Hematopoietic multipotent progenitor cell (in vitro differentiated cells): ENCODE data around the gene TP53TG5. TPM values are rescaled to one million over a fixed set of nuclear protein-coding genes. Genes with fewer than 3 reads are reported as not detected.

Source experiments
- DNase-seq, 3 donors: peaks; one replicate each; pipeline ENCODE4 v3.0.0-alpha.2; 2011 to 2015; ENCODE audit warnings: low read depth in 2 of 3, low spot score in 2 of 3
- total RNA-seq: library from RNA; depleted of rRNA; stranded (reverse); fragments of >200 nt; gene quantifications from one replicate; pipeline ENCODE4 v1.2.3, GENCODE V29; 2012

The TP53TG5 gene
- total RNA-seq, 1 donor, result not detected

- DNase-seq, result peak in 2 of 3 donors; percentile 10 to 17
Measured at GRCh38 chr20:45406260-45407066, 28.3 kb upstream of the TP53TG5 start.

- DNase-seq, result peak in 1 of 3 donors; percentile 10
Measured at GRCh38 chr20:45405571-45406259, 27.6 kb upstream of the TP53TG5 start.

GRCh38 chr20:45404438-45404837, 26.3 kb upstream of the TP53TG5 start:
- DNase-seq, result no peak

GRCh38 chr20:45402946-45403345, 24.8 kb upstream of the TP53TG5 start:
- DNase-seq, result no peak

GRCh38 chr20:45400346-45401031, 22.4 kb upstream of the TP53TG5 start:
- DNase-seq, result no peak

- DNase-seq, result no peak
Measured at GRCh38 chr20:45399018-45399417, 20.9 kb upstream of the TP53TG5 start.

- no peak for DNase-seq
Measured at GRCh38 chr20:45395114-45395415, 16.9 kb upstream of the TP53TG5 start.

- no peak for DNase-seq
Measured at GRCh38 chr20:45394221-45395113, 16.3 kb upstream of the TP53TG5 start.

- no peak for DNase-seq
Measured at GRCh38 chr20:45392733-45393132, 14.6 kb upstream of the TP53TG5 start.

GRCh38 chr20:45391559-45391958, 13.4 kb upstream of the TP53TG5 start:
- DNase-seq, result no peak

GRCh38 chr20:45390931-45391330, 12.8 kb upstream of the TP53TG5 start:
- DNase-seq, result no peak

GRCh38 chr20:45387274-45387673, 9.1 kb upstream of the TP53TG5 start:
- no peak for DNase-seq

GRCh38 chr20:45377269-45377668, 856 bp downstream of the TP53TG5 start:
- no peak for DNase-seq

GRCh38 chr20:45374966-45375365, 3.2 kb downstream of the TP53TG5 start:
- no peak for DNase-seq

GRCh38 chr20:45374101-45374467, 4.0 kb downstream of the TP53TG5 start:
- no peak for DNase-seq

GRCh38 chr20:45373353-45374100, 4.6 kb downstream of the TP53TG5 start:
- DNase-seq, result peak; percentile 76 to 95 (median 87)

GRCh38 chr20:45372646-45373352, 5.3 kb downstream of the TP53TG5 start:
- DNase-seq, result no peak

GRCh38 chr20:45372241-45372640, 5.9 kb downstream of the TP53TG5 start:
- no peak for DNase-seq

GRCh38 chr20:45370571-45371160, 7.5 kb downstream of the TP53TG5 start:
- DNase-seq, result no peak
